HEK293 (cell line): ENCODE data around the gene RAX2.

Source experiments
- BCL11B ChIP-seq: fragments of 450-650 bp; formaldehyde crosslinking; IDR thresholded peaks from 2 replicates; pipeline ENCODE4 v1.5.1; 2016; ENCODE audit warnings: low read depth, missing biosample characterization, missing genetic modification characterization
- ZNF175 ChIP-seq: fragments of 450-650 bp; formaldehyde crosslinking; IDR thresholded peaks from 2 replicates; pipeline ENCODE4 v1.5.1; 2016; ENCODE audit warnings: missing biosample characterization, missing genetic modification characterization
- ZNF391 ChIP-seq: fragments of 450-650 bp; formaldehyde crosslinking; IDR thresholded peaks from 2 replicates; pipeline ENCODE4 v1.5.1; 2016; ENCODE audit warnings: low read depth, missing biosample characterization, missing genetic modification characterization, borderline replicate concordance
- TF ChIP-seq, protein P1 (sequence below): fragments of 450-650 bp; formaldehyde crosslinking; IDR thresholded peaks from 2 replicates; pipeline ENCODE4 v1.5.1; 2016; ENCODE audit warnings: missing biosample characterization, missing genetic modification characterization
- TF ChIP-seq, protein P2 (sequence below): fragments of 450-650 bp; formaldehyde crosslinking; IDR thresholded peaks from 2 replicates; pipeline ENCODE4 v1.5.1; 2016; ENCODE audit warnings: missing biosample characterization, missing genetic modification characterization

DNA sequence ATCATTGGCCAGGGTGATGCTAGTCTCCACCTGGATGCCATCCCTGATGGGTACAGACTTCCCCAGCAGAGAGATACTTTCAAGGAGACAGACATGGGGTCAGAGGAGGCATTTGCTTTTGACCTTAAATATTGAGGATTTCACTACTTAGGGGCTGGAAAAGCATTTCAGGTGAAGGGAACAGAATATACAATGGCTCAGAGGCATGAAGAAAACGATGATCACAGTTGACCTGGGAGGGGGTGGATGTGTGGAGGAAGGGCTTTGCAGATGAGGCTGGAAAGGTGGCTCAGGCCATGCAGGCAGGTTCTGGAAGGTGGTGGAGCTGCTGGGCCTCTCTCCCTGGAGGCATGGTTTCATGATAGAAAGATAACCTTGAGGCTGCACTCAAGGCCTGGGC is 10.3 kb upstream of the RAX2 start:
- TF ChIP-seq, protein P1, sequence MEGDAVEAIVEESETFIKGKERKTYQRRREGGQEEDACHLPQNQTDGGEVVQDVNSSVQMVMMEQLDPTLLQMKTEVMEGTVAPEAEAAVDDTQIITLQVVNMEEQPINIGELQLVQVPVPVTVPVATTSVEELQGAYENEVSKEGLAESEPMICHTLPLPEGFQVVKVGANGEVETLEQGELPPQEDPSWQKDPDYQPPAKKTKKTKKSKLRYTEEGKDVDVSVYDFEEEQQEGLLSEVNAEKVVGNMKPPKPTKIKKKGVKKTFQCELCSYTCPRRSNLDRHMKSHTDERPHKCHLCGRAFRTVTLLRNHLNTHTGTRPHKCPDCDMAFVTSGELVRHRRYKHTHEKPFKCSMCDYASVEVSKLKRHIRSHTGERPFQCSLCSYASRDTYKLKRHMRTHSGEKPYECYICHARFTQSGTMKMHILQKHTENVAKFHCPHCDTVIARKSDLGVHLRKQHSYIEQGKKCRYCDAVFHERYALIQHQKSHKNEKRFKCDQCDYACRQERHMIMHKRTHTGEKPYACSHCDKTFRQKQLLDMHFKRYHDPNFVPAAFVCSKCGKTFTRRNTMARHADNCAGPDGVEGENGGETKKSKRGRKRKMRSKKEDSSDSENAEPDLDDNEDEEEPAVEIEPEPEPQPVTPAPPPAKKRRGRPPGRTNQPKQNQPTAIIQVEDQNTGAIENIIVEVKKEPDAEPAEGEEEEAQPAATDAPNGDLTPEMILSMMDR (tag by site-specific recombination): no peak
- no peak for TF ChIP-seq ZNF391 (tag by site-specific recombination)
- no peak for TF ChIP-seq BCL11B
- no peak for TF ChIP-seq ZNF175
- TF ChIP-seq, protein P2, sequence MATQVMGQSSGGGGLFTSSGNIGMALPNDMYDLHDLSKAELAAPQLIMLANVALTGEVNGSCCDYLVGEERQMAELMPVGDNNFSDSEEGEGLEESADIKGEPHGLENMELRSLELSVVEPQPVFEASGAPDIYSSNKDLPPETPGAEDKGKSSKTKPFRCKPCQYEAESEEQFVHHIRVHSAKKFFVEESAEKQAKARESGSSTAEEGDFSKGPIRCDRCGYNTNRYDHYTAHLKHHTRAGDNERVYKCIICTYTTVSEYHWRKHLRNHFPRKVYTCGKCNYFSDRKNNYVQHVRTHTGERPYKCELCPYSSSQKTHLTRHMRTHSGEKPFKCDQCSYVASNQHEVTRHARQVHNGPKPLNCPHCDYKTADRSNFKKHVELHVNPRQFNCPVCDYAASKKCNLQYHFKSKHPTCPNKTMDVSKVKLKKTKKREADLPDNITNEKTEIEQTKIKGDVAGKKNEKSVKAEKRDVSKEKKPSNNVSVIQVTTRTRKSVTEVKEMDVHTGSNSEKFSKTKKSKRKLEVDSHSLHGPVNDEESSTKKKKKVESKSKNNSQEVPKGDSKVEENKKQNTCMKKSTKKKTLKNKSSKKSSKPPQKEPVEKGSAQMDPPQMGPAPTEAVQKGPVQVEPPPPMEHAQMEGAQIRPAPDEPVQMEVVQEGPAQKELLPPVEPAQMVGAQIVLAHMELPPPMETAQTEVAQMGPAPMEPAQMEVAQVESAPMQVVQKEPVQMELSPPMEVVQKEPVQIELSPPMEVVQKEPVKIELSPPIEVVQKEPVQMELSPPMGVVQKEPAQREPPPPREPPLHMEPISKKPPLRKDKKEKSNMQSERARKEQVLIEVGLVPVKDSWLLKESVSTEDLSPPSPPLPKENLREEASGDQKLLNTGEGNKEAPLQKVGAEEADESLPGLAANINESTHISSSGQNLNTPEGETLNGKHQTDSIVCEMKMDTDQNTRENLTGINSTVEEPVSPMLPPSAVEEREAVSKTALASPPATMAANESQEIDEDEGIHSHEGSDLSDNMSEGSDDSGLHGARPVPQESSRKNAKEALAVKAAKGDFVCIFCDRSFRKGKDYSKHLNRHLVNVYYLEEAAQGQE (tag by site-specific recombination): no peak
